Esophagus squamous epithelium (tissue), 5 donors: Measurements from ENCODE around the gene SLC28A1. TPM values are rescaled to one million over a fixed set of nuclear protein-coding genes. Genes with fewer than 3 reads are reported as not detected.

ENCODE experiments used
- DNase-seq: peaks from one replicate; lab custom pipeline; 2025; lab: John Stamatoyannopoulos, UW
- H3K27ac ChIP-seq, 4 donors: fragments of 200-600 bp; sonication (generic); one replicate each; pipeline ENCODE4 v1.5.1; 2016 to 2019; ENCODE audit warnings: mild to moderate bottlenecking in 1 of 4
- H3K27me3 ChIP-seq, 4 donors: fragments of 200-600 bp; sonication (generic); 1 replicate in 3 of 4; 2 replicates in 1 of 4; pipeline versions ENCODE4 v1.5.1 to v1.6.0; 2017 to 2021; ENCODE audit warnings: antibody characterized with exemption in 1 of 4
- H3K36me3 ChIP-seq, 3 donors: fragments of 200-600 bp; sonication (generic); one replicate each; pipeline ENCODE4 v1.5.1; 2016 to 2019
- H3K4me1 ChIP-seq, 3 donors: fragments of 200-600 bp; sonication (generic); one replicate each; pipeline ENCODE4 v1.5.1; 2017 to 2019
- H3K4me3 ChIP-seq, 4 donors: fragments of 200-600 bp; sonication (generic); 1 replicate in 3 of 4; 2 replicates in 1 of 4; pipeline ENCODE4 v1.5.1; 2016 to 2019; ENCODE audit warnings: mild to moderate bottlenecking in 2 of 4, moderate library complexity in 1 of 4
- H3K9me3 ChIP-seq, 3 donors: fragments of 200-600 bp; sonication (generic); one replicate each; pipeline ENCODE4 v1.5.1; 2016 to 2019
- POLR2A ChIP-seq, 4 donors: fragments of 450-650 bp; IDR thresholded peaks; one replicate each; pipeline ENCODE4 v1.6.1; 2017; ENCODE audit warnings: antibody characterized with exemption in 4 of 4, mild to moderate bottlenecking in 4 of 4, moderate library complexity in 3 of 4
- WGBS, 2 donors: methylation state at CpG; one replicate each; pipeline ENCODE4 v1.1.5; 2018; 5-methylcytosine and 5-hydroxymethylcytosine counted together
- intact Hi-C: fragments of 100-400 bp; cut with DNase I; formaldehyde crosslinking; loops from one replicate; pipeline ENCODE4 v1.15.0; 2022
- total RNA-seq, 4 donors: library from RNA; depleted of rRNA; stranded (reverse); fragments of >200 nt; gene quantifications; one replicate each; pipeline ENCODE4 v1.1.0, GENCODE V29; 2016
- TF ChIP-seq, protein P1 (sequence below), 6 experiments: fragments of 450-650 bp in 4 of 6; fragments of 200-600 bp in 2 of 6; sonication (generic) in 2 of 6; IDR thresholded peaks; one replicate each; pipeline ENCODE4 v1.5.1; 2016 to 2019; ENCODE audit warnings: antibody characterized with exemption in 6 of 6, mild to moderate bottlenecking in 4 of 6, moderate library complexity in 4 of 6
- donor health status: DM: yes; HTN: yes; CAD: no.

Gene SLC28A1
- total RNA-seq, 4 donors from 2014 or later: not detected

DNA sequence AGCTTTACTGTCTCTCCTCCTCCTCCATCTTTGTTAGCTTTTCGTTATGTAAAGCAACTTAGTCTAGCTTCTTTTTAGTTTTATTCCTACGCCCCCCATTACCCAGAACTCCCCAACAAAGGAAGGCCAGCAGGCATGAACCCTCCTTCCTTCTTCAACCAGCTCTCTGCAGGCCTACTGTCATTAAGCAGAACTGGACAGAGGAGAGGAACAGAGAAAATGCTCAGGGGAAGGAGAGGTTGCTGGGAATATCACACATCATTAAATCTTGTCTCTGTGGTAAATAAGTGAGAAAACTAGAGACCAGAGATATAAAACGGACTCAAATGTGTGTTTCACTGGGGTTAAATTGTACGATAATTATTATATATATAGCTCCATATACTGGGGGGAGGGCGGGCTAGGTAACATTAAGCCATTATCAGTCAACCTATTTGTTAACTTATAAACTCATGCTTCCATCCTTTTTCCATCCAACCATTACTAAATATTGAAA, 19.3 kb upstream of the SLC28A1 start:
- no peak overlapping the region for H3K27ac ChIP-seq
- H3K36me3 ChIP-seq: no peaks in the 10 kb centered on the region
- no peaks in the 10 kb centered on the region for H3K27me3 ChIP-seq
- 90% methylated on average over 5 of the region's 5 CpGs for WGBS, 2 donors
- DNase-seq: no peak
- no peaks in the 10 kb centered on the region for H3K9me3 ChIP-seq
- no peak overlapping the region for H3K4me3 ChIP-seq
- H3K4me1 ChIP-seq: peaks cover 0 to 7% (median under 1%) of the 10 kb centered on the region in 3 donors
- TF ChIP-seq, protein P1, sequence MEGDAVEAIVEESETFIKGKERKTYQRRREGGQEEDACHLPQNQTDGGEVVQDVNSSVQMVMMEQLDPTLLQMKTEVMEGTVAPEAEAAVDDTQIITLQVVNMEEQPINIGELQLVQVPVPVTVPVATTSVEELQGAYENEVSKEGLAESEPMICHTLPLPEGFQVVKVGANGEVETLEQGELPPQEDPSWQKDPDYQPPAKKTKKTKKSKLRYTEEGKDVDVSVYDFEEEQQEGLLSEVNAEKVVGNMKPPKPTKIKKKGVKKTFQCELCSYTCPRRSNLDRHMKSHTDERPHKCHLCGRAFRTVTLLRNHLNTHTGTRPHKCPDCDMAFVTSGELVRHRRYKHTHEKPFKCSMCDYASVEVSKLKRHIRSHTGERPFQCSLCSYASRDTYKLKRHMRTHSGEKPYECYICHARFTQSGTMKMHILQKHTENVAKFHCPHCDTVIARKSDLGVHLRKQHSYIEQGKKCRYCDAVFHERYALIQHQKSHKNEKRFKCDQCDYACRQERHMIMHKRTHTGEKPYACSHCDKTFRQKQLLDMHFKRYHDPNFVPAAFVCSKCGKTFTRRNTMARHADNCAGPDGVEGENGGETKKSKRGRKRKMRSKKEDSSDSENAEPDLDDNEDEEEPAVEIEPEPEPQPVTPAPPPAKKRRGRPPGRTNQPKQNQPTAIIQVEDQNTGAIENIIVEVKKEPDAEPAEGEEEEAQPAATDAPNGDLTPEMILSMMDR (IDR thresholded peaks at IDR 0.05): no peak
- TF ChIP-seq POLR2A (IDR thresholded peaks at IDR 0.05): no peak
- intact Hi-C loops: no loop called here

DNA sequence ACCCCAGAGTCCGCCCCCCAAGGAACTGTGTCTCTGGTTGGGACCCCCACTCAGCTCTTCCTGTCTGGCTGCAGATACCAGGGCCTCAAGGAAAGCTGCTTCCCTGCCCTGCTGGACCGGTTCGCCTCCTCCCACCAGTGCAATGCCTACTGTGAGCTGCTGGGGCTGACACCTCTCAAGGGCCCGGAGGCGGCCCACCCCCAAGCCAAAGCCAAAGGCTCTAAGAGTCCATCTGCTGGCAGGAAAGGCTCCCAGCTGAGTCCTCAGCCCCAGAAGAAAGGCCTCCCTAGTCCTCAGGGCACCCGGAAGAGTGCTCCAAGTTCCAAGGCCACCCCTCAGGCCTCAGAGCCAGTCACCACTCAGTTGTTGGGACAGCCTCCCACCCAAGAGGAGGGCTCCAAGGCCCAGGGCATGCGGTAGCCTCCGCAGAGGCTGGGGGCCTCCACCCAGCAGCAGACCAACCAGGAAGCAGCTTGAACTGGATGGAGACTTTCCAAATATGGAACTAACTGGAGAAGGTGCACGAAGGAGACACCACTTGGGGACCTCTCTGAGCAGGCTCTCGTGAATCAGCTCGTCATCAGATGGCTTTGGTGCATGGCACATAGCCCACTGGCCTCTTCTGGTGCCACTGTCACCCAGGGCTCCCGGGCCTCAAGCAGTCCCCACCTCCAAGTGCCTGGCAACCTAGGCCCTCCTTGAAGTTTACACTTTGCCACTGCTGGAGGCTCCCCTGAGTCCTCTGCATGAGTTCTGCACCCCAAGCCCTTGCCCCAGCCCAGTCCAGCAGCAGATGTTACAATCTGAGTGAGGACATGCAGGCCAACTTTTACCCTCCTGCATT, 16.2 kb upstream of the SLC28A1 start:
- Histone ChIP-seq H3K9me3 (no peaks in the 10 kb centered on the region), H3K27me3 (no peaks in the 10 kb centered on the region), H3K4me3 (no peak overlapping the region), H3K36me3 (no peaks in the 10 kb centered on the region), H3K27ac (no peak overlapping the region), H3K4me1 (no peaks in the 10 kb centered on the region)
- DNase-seq: no peak
- intact Hi-C loops: no loop called here
- WGBS, 2 donors: 67 to 73% methylated on average over 3 to 5 of the region's 12 CpGs
- no peak for TF ChIP-seq POLR2A (IDR thresholded peaks at IDR 0.05)
- TF ChIP-seq, protein P1 (IDR thresholded peaks at IDR 0.05): no peak

DNA sequence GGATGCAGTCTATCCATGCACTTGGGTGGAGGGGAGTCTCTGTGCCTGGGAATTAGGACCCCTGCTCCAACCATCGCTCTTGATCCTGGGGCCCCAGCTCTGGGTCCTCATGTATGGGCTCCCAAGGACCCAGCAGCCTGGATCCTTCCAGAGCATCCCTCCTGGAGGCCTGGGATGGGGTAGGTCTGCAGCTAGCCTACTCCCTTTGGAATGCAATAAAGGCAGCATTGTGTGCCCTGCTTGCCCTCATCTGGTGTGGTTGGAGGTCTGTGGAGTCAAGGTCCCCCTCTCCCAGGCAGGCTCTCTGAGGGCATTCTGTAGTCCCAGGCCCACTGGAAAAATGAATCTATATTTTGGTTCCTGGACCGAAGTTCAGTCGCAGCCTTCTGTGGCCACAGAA, 15.0 kb upstream of the SLC28A1 start:
- intact Hi-C loops: no loop called here
- WGBS, 2 donors: 86% methylated on average over 2 of the region's 3 CpGs; no CpG with 5 or more reads in 1 of the 2 donors
- no peak for DNase-seq
- Histone ChIP-seq H3K4me3 (no peak overlapping the region), H3K9me3 (no peaks in the 10 kb centered on the region), H3K27me3 (no peaks in the 10 kb centered on the region), H3K4me1 (no peaks in the 10 kb centered on the region), H3K36me3 (no peaks in the 10 kb centered on the region), H3K27ac (no peak overlapping the region)
- TF ChIP-seq, protein P1 (IDR thresholded peaks at IDR 0.05): no peak
- TF ChIP-seq POLR2A (IDR thresholded peaks at IDR 0.05): no peak

DNA sequence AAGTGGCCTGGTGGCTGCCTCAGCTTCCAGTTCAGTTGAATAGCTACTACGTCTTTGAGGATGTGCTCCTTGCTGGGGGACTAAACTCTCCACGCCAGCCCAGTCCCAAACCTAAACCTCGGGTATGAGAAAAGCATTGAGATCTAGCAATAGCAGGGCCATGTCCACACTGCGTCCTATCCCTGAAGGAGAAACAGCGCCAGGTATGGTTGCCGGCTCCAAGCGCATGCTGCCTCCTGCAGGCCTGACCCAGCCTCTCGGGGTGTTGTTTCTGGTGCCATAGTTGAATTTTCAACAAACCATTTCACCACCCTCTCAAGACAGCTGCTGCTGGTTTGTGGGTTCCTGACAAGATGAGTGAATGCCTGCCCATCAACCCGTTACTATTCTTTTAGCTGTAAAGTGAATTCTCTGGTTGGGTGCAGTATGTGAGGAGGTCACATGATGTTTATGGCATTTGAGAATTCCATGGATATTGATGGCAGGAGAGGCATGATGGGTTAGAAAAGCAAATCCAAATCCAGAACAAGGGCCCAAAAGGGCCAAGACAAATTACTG, 13.0 kb upstream of the SLC28A1 start:
- Histone ChIP-seq H3K27ac (no peak overlapping the region), H3K27me3 (no peaks in the 10 kb centered on the region), H3K4me1 (no peaks in the 10 kb centered on the region), H3K4me3 (no peak overlapping the region), H3K9me3 (no peaks in the 10 kb centered on the region), H3K36me3 (no peaks in the 10 kb centered on the region)
- DNase-seq: no peak
- no peak for TF ChIP-seq POLR2A (IDR thresholded peaks at IDR 0.05)
- TF ChIP-seq, protein P1 (IDR thresholded peaks at IDR 0.05): peak in 1 of 6 experiments; percentile 15
- WGBS, 2 donors: 87 to 95% methylated on average over 6 to 9 of the region's 9 CpGs
- intact Hi-C loops: no loop called here
